GM04504 (cell line): Measurements from ENCODE around the gene EPS8.
"Not testable (repeated sequence)": the region's sequence is repeated elsewhere in the genome, so short reads cannot be mapped to it uniquely, and the experiment has no call there.

Experiments used
- DNase-seq: peaks from one replicate; pipeline ENCODE4 v3.0.0-alpha.2; 2012; ENCODE audit warnings: low read depth

EPS8 gene

GRCh38 chr12:15756822-15757221 is 32.4 kb downstream of the EPS8 start:
- DNase-seq = no peak

- DNase-seq = no peak
Observed at GRCh38 chr12:15754233-15754632, 35.0 kb downstream of the EPS8 start.

GRCh38 chr12:15752785-15753184 is 36.4 kb downstream of the EPS8 start:
- DNase-seq = no peak

- no peak for DNase-seq
Observed at GRCh38 chr12:15751741-15752140, 37.4 kb downstream of the EPS8 start.

GRCh38 chr12:15749937-15750336 is 39.3 kb downstream of the EPS8 start:
- no peak for DNase-seq

- DNase-seq = not testable (repeated sequence)
Observed at GRCh38 chr12:15741870-15742269, 47.3 kb downstream of the EPS8 start.

GRCh38 chr12:15741082-15741481 is 48.1 kb downstream of the EPS8 start:
- DNase-seq = no peak

GRCh38 chr12:15740389-15740788 is 48.8 kb downstream of the EPS8 start:
- DNase-seq = not testable (repeated sequence)

- DNase-seq = no peak
Observed at GRCh38 chr12:15738438-15739015, 50.7 kb downstream of the EPS8 start.

GRCh38 chr12:15735837-15736615 is 53.2 kb downstream of the EPS8 start:
- DNase-seq = no peak

GRCh38 chr12:15733136-15733535 is 56.1 kb downstream of the EPS8 start:
- DNase-seq = no peak

GRCh38 chr12:15732341-15733061 is 56.7 kb downstream of the EPS8 start:
- DNase-seq = peak; percentile 47

GRCh38 chr12:15731940-15732339 is 57.2 kb downstream of the EPS8 start:
- no peak for DNase-seq

GRCh38 chr12:15729097-15729496 is 60.1 kb downstream of the EPS8 start:
- DNase-seq = no peak

- DNase-seq = peak; percentile 75
Observed at GRCh38 chr12:15728118-15728598, 61.0 kb downstream of the EPS8 start.

GRCh38 chr12:15726878-15727150 is 62.4 kb downstream of the EPS8 start:
- DNase-seq = no peak

GRCh38 chr12:15726027-15726877 is 62.9 kb downstream of the EPS8 start:
- DNase-seq = no peak

GRCh38 chr12:15722951-15723350 is 66.2 kb downstream of the EPS8 start:
- DNase-seq = no peak

GRCh38 chr12:15721316-15722115 is 67.7 kb downstream of the EPS8 start:
- DNase-seq = no peak

- DNase-seq = no peak
Observed at GRCh38 chr12:15720295-15720694, 68.9 kb downstream of the EPS8 start.

- no peak for DNase-seq
Observed at GRCh38 chr12:15719230-15719629, 70.0 kb downstream of the EPS8 start.
